K562 (cell line): ENCODE results near the gene ZNF609. TPM values are rescaled to one million over a fixed set of nuclear protein-coding genes. Genes with fewer than 3 reads are reported as not detected.

Experiments used
- COPS2 ChIP-seq: fragments of 450-650 bp; conservative IDR thresholded peaks from 2 replicates; pipeline ENCODE4 v1.6.1; 2016; ENCODE audit warnings: mild to moderate bottlenecking, moderate library complexity
- CREB1 ChIP-seq, 2 experiments: sonication (generic) in 1 of 2; formaldehyde crosslinking in 1 of 2; IDR thresholded peaks; 2 replicates each; pipeline versions ENCODE4 v1.6.1 to v1.8.0; 2012 to 2022; ENCODE audit warnings: inconsistent platforms in 1 of 2, mild to moderate bottlenecking in 1 of 2, missing genetic modification reagents in 1 of 2, moderate library complexity in 1 of 2
- SP1 ChIP-seq: sonication (generic); formaldehyde crosslinking; IDR thresholded peaks from 2 replicates; pipeline ENCODE4 v1.8.1; 2022; ENCODE audit warnings: mild to moderate bottlenecking, missing genetic modification reagents
- ZNF197 ChIP-seq: fragments of 200-800 bp; sonication (Bioruptor generic); IDR thresholded peaks from 2 replicates; pipeline ENCODE4 v1.6.1; 2016; ENCODE audit warnings: low read depth, missing genetic modification characterization, missing compliant biosample characterization
- ZNF212 ChIP-seq: fragments of 450-650 bp; formaldehyde crosslinking; IDR thresholded peaks from 2 replicates; pipeline ENCODE4 v1.4.0; 2020; ENCODE audit warnings: mild to moderate bottlenecking
- ZNF778 ChIP-seq: fragments of 450-650 bp; formaldehyde crosslinking; IDR thresholded peaks from 2 replicates; pipeline ENCODE4 v1.4.0; 2020; ENCODE audit warnings: mild to moderate bottlenecking, moderate library complexity
- polyA plus RNA-seq, 8 experiments: library from polyadenylated mRNA; depleted of rRNA in 4 of 8; stranded (reverse) in 5 of 8; unstranded in 3 of 8; fragments of >200 nt; fragmentation: Nextera tagmentation in 2 of 8; fragmentation: Illumina TruSeq in 1 of 8; extraction: Ambion mirVana in 2 of 8; extraction: Trizol in 1 of 8; gene quantifications; 2 replicates each; pipeline versions ENCODE4 v1.2.1 to v1.2.3, GENCODE V29; 2011 to 2014; ENCODE audit warnings: inconsistent platforms in 1 of 8, missing spikeins in 1 of 8
- total RNA-seq, 7 experiments: library from RNA; depleted of rRNA in 6 of 7; stranded (reverse); fragments of >200 nt in 6 of 7; fragmentation: Illumina TruSeq in 2 of 7; extraction: Trizol in 2 of 7; gene quantifications; 2 replicates each; pipeline versions ENCODE4 v1.2.1 to v1.2.3, GENCODE V29; 2011 to 2021; ENCODE audit warnings: low replicate concordance in 1 of 7
- TF ChIP-seq, protein P1 (sequence below), 2 experiments: fragments of 450-650 bp; conservative IDR thresholded peaks; 2 replicates each; pipeline ENCODE4 v1.6.1; 2017; ENCODE audit warnings: mild to moderate bottlenecking in 2 of 2, moderate library complexity in 2 of 2
- TF ChIP-seq, protein P2 (sequence below): fragments of 250-450 bp; sonication (Bioruptor Pico); IDR thresholded peaks from 2 replicates; pipeline ENCODE4 v1.8.0; 2021; ENCODE audit warnings: mild to moderate bottlenecking, moderate library complexity
- TF ChIP-seq, protein P3 (sequence below): fragments of 200-800 bp; sonication (Bioruptor generic); IDR thresholded peaks from 2 replicates; pipeline ENCODE4 v1.6.1; 2017; ENCODE audit warnings: missing genetic modification characterization, missing compliant biosample characterization
- TF ChIP-seq, protein P4 (sequence below), 2 experiments: fragments of 200-800 bp in 1 of 2; sonication (Bioruptor generic) in 1 of 2; sonication (generic) in 1 of 2; formaldehyde crosslinking in 1 of 2; IDR thresholded peaks in 1 of 2; conservative IDR thresholded peaks in 1 of 2; 2 replicates each; pipeline versions ENCODE4 v1.5.0 to v1.6.1; 2016 to 2020; ENCODE audit warnings: missing compliant biosample characterization in 1 of 2, missing genetic modification characterization in 1 of 2, missing genetic modification reagents in 1 of 2
- TF ChIP-seq, protein P5 (sequence below): fragments of 200-800 bp; sonication (Bioruptor generic); IDR thresholded peaks from 2 replicates; pipeline ENCODE4 v1.6.1; 2017; ENCODE audit warnings: missing genetic modification characterization, missing compliant biosample characterization
- TF ChIP-seq, protein P6 (sequence below), 3 experiments: fragments of 200-800 bp in 1 of 3; fragments of 250-450 bp in 1 of 3; fragments of 450-650 bp in 1 of 3; sonication (Bioruptor Pico) in 1 of 3; sonication (Bioruptor generic) in 1 of 3; formaldehyde crosslinking in 1 of 3; IDR thresholded peaks; 2 replicates each; pipeline versions ENCODE4 v1.6.1 to v1.8.0; 2016 to 2022; ENCODE audit warnings: mild to moderate bottlenecking in 2 of 3, missing genetic modification characterization in 2 of 3, missing compliant biosample characterization in 1 of 3, moderate library complexity in 1 of 3

The ZNF609 gene
- total and polyA plus RNA-seq, 9 of the 15 experiments (the other 6 are each of a cell fraction or from before 2014, with no cell fraction given), result 3.0 to 38.7 (median 17.8) TPM

DNA sequence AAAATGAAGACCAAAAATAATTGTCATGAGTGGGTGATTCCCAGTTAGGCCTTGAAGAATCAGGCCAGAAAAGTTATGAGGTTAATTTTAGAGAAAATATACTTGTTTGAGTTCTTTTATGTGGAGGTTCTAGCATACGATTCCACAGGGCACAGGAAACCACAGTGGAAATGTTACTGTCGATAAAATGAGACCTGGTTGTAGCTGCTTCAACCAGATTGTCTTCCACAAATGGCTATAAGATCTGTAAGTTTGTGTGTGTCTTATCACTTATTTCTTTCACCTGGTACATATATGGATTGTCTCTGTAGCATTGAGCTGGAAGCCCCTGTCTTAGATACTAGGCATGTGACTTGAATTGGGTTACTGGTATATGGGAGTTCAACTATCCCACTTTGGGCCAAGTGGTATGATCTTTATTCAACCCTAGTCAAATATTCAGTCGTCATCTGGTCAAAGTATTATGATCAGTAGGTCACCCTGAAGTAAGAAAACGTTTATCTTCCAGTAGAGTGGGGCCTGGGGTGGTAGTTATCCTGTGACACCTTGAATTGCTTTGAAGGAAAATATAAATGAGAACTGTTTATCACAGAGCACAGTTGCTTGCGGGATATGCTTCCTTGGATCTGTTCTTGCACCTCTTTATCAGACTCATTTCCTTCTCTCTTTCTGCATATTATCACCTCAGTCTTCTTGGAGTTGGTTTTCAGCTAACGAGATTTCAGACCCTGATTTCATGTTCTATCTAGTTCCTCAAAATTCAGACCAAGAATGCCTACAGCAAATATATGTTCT, 21.5 kb upstream of the ZNF609 start (continued):
- TF ChIP-seq, protein P1, sequence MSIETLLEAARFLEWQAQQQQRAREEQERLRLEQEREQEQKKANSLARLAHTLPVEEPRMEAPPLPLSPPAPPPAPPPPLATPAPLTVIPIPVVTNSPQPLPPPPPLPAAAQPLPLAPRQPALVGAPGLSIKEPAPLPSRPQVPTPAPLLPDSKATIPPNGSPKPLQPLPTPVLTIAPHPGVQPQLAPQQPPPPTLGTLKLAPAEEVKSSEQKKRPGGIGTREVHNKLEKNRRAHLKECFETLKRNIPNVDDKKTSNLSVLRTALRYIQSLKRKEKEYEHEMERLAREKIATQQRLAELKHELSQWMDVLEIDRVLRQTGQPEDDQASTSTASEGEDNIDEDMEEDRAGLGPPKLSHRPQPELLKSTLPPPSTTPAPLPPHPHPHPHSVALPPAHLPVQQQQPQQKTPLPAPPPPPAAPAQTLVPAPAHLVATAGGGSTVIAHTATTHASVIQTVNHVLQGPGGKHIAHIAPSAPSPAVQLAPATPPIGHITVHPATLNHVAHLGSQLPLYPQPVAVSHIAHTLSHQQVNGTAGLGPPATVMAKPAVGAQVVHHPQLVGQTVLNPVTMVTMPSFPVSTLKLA (conservative IDR thresholded peaks at IDR 0.05), result 0 out of 4 replicates have a peak, but pooled peaks of 1 of the 2 experiments have one; percentile 47
- no peak for TF ChIP-seq ZNF212 (CRISPR knock-in tag)
- TF ChIP-seq, protein P2, sequence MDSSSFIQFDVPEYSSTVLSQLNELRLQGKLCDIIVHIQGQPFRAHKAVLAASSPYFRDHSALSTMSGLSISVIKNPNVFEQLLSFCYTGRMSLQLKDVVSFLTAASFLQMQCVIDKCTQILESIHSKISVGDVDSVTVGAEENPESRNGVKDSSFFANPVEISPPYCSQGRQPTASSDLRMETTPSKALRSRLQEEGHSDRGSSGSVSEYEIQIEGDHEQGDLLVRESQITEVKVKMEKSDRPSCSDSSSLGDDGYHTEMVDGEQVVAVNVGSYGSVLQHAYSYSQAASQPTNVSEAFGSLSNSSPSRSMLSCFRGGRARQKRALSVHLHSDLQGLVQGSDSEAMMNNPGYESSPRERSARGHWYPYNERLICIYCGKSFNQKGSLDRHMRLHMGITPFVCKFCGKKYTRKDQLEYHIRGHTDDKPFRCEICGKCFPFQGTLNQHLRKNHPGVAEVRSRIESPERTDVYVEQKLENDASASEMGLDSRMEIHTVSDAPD (CRISPR knock-in tag), result no peak
- TF ChIP-seq, protein P3, sequence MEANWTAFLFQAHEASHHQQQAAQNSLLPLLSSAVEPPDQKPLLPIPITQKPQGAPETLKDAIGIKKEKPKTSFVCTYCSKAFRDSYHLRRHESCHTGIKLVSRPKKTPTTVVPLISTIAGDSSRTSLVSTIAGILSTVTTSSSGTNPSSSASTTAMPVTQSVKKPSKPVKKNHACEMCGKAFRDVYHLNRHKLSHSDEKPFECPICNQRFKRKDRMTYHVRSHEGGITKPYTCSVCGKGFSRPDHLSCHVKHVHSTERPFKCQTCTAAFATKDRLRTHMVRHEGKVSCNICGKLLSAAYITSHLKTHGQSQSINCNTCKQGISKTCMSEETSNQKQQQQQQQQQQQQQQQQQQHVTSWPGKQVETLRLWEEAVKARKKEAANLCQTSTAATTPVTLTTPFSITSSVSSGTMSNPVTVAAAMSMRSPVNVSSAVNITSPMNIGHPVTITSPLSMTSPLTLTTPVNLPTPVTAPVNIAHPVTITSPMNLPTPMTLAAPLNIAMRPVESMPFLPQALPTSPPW (CRISPR knock-in tag), result peak; percentile 42; the same call in 1 of the 2 replicates
- TF ChIP-seq ZNF197 (CRISPR knock-in tag), result peak; percentile 55; the same call in 1 of the 2 replicates
- TF ChIP-seq, protein P4, sequence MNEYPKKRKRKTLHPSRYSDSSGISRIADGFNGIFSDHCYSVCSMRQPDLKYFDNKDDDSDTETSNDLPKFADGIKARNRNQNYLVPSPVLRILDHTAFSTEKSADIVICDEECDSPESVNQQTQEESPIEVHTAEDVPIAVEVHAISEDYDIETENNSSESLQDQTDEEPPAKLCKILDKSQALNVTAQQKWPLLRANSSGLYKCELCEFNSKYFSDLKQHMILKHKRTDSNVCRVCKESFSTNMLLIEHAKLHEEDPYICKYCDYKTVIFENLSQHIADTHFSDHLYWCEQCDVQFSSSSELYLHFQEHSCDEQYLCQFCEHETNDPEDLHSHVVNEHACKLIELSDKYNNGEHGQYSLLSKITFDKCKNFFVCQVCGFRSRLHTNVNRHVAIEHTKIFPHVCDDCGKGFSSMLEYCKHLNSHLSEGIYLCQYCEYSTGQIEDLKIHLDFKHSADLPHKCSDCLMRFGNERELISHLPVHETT (CRISPR knock-in tag; conservative IDR thresholded peaks at IDR 0.05 in 1 of 2, IDR thresholded peaks at IDR 0.05 in 1 of 2), result peak in 1 of 2 experiments; percentile 78; a peak in 2 of 4 replicates
- peak; percentile 57; the same call in 1 of the 2 replicates for TF ChIP-seq CREB1 (IDR thresholded peaks at IDR 0.05)
- TF ChIP-seq CREB1 (CRISPR knock-in tag; IDR thresholded peaks at IDR 0.05), result no peak
- no peak for TF ChIP-seq ZNF778 (CRISPR knock-in tag)
- TF ChIP-seq, protein P5, sequence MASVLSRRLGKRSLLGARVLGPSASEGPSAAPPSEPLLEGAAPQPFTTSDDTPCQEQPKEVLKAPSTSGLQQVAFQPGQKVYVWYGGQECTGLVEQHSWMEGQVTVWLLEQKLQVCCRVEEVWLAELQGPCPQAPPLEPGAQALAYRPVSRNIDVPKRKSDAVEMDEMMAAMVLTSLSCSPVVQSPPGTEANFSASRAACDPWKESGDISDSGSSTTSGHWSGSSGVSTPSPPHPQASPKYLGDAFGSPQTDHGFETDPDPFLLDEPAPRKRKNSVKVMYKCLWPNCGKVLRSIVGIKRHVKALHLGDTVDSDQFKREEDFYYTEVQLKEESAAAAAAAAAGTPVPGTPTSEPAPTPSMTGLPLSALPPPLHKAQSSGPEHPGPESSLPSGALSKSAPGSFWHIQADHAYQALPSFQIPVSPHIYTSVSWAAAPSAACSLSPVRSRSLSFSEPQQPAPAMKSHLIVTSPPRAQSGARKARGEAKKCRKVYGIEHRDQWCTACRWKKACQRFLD, result peak; percentile 93
- peak; percentile 71 for TF ChIP-seq SP1
- TF ChIP-seq COPS2, result no peak
- TF ChIP-seq, protein P6, sequence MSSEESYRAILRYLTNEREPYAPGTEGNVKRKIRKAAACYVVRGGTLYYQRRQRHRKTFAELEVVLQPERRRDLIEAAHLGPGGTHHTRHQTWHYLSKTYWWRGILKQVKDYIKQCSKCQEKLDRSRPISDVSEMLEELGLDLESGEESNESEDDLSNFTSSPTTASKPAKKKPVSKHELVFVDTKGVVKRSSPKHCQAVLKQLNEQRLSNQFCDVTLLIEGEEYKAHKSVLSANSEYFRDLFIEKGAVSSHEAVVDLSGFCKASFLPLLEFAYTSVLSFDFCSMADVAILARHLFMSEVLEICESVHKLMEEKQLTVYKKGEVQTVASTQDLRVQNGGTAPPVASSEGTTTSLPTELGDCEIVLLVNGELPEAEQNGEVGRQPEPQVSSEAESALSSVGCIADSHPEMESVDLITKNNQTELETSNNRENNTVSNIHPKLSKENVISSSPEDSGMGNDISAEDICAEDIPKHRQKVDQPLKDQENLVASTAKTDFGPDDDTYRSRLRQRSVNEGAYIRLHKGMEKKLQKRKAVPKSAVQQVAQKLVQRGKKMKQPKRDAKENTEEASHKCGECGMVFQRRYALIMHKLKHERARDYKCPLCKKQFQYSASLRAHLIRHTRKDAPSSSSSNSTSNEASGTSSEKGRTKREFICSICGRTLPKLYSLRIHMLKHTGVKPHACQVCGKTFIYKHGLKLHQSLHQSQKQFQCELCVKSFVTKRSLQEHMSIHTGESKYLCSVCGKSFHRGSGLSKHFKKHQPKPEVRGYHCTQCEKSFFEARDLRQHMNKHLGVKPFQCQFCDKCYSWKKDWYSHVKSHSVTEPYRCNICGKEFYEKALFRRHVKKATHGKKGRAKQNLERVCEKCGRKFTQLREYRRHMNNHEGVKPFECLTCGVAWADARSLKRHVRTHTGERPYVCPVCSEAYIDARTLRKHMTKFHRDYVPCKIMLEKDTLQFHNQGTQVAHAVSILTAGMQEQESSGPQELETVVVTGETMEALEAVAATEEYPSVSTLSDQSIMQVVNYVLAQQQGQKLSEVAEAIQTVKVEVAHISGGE (CRISPR knock-in tag; IDR thresholded peaks at IDR 0.05), result peak in 1 of 3 experiments; percentile 84; a peak in 2 of 6 replicates
